Colon (tissue), 2 donors: ENCODE results near the gene FAM185A.
"Not testable (repeated sequence)": the region's sequence is repeated elsewhere in the genome, so short reads cannot be mapped to it uniquely, and the experiment has no call there.

Experiments used
- FAIRE-seq: peaks from 2 replicates; lab custom pipeline; 2012; peaks lifted over from hg19 to GRCh38; lab: Jason Lieb, UNC
- donor health status: control.
- donor health status: control.

The FAM185A gene

DNA sequence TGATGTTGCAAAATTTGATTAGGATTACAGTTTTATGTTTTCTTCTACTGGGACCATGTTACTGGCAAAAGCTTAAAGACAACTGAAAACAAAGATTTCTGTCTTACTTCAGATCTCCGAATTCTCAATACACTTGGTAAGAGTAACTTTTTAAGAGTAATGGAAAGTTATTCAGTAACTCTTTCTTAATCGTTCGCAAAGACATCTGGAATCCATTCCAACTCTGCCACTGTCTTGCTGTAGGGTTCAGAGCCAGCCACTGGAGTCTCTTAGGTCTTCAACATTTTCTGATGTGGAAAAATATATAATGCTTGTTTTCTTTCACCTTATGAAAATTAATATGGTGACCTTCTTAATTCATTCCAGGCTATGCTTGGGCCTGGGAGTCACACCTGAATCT is 29.9 kb downstream of the FAM185A start:
- not testable (repeated sequence) for FAIRE-seq

GRCh38 chr7:102780926-102781325 is 32.1 kb downstream of the FAM185A start:
- not testable (repeated sequence) for FAIRE-seq

DNA sequence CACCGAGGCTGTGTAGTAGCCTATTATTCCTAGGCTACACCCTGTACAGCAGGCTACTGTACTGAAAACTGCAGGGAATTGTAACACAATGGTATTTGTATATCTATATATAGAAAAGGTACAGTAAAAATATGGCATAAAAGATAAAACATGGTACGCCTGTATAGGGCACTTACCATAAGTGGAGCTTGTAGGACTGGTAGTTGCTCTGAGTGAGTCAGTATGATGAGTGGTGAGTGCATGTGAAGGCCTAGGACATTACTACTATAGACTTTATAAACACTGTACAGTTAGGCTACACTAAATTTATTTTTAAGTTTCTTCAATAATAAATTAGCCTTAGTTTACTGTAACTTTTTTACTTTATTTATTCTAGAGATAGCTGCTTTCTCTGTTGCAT is 40.0 kb downstream of the FAM185A start:
- FAIRE-seq: not testable (repeated sequence)

DNA sequence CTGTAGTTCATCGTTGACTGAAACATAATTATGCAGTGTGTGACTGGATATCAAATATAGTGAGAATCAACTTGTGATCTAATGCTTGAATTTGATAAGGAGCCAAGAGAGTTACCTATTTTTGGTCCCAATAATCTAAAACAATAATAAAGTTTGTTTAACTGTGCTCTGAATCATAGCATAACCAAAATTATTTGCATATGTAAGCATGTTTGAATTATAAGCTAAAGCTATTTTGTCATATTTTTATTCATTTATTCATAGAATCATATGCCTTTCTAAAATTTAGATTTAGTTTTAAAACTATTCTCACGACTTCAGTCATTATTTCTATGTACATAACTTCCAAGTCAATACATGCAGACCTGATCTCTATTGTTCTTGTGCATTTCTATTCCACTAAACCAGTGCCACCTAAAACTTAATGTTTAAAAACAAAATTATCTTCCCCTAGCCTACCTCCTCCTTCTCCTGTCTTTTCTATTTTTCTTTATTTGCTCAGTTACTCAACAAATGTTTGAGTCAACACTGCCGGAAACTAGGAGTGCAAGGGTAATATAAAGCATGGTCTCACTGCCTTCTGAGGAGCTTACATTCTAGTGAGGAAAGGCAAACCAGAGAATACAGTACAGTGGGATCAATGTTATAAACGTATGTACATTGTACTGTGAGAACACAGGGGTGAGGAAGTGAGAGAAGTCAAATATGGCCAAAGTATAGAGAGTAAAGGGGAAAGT is 41.7 kb downstream of the FAM185A start:
- FAIRE-seq: not testable (repeated sequence)

- not testable (repeated sequence) for FAIRE-seq
Measured at GRCh38 chr7:102791367-102791766, 42.6 kb downstream of the FAM185A start.

- not testable (repeated sequence) for FAIRE-seq
Measured at GRCh38 chr7:102791831-102792230, 43.0 kb downstream of the FAM185A start.

- not testable (repeated sequence) for FAIRE-seq
Measured at GRCh38 chr7:102794567-102794966, 45.8 kb downstream of the FAM185A start.

- FAIRE-seq: not testable (repeated sequence)
Measured at GRCh38 chr7:102795987-102796595, 47.3 kb downstream of the FAM185A start.

DNA sequence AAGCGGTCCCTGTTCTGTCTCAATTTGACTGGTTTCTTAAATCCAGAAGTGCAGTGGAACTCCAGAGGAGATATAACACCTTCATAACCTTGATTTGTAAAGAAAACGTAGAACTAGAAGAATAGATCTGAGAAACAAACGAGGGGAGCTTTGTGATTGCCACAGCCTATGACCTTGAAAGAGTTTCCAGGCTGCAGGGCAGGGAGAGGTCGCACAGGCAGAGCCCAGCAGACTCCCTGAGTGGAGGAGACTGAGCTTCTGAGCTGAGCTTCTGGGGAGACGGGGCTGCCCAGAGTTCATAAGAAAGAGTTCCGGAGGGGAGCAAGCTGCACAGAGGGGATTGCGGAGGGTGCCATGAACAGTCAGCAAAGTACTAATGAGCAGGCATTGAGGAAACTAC is 57.8 kb downstream of the FAM185A start:
- FAIRE-seq: no peak

DNA sequence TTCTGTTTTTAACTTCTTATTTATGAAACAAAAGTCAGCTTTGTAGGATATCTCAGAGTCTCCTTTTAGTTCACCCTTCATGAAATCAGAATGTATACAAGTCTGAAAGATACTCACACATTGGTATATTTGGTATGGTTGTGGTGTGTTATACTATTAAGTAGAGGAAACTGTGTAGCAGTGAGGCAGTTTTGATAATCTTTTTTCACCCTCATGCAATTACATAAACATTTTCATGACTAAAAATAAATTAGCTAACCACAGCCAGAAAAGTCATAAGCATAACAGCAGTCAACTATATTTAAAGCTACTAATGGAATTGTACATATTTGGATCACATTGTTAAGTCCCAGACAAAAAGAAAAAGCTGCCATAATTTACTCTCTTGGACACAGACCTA is 62.1 kb downstream of the FAM185A start:
- FAIRE-seq: no peak

- FAIRE-seq: no peak
Measured at GRCh38 chr7:102811942-102812678, 63.3 kb downstream of the FAM185A start.

- FAIRE-seq: no peak
Measured at GRCh38 chr7:102813191-102814024, 64.6 kb downstream of the FAM185A start.

- FAIRE-seq: no peak
Measured at GRCh38 chr7:102814025-102814471, 65.2 kb downstream of the FAM185A start.

GRCh38 chr7:102817616-102818573 is 69.1 kb downstream of the FAM185A start:
- FAIRE-seq: no peak

DNA sequence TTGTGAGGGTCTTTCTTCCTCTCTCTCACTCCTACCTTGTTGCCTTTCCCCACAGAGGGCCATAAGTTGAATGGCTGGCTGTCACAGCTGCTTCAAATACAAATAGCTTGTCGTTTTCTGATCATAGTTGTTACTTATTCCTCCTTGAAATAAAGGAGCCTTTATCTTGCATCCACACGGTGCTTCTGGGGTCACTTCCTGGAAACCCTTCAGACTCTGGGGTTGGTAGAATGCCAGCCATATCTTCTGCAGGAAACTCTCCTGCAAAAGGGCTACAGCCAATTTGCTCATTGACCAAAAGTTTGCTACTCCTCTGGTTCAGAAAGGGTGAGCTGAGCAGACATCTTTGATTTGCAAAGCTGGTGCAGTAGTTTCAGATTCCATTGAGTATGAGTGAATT is 70.4 kb downstream of the FAM185A start:
- no peak for FAIRE-seq

DNA sequence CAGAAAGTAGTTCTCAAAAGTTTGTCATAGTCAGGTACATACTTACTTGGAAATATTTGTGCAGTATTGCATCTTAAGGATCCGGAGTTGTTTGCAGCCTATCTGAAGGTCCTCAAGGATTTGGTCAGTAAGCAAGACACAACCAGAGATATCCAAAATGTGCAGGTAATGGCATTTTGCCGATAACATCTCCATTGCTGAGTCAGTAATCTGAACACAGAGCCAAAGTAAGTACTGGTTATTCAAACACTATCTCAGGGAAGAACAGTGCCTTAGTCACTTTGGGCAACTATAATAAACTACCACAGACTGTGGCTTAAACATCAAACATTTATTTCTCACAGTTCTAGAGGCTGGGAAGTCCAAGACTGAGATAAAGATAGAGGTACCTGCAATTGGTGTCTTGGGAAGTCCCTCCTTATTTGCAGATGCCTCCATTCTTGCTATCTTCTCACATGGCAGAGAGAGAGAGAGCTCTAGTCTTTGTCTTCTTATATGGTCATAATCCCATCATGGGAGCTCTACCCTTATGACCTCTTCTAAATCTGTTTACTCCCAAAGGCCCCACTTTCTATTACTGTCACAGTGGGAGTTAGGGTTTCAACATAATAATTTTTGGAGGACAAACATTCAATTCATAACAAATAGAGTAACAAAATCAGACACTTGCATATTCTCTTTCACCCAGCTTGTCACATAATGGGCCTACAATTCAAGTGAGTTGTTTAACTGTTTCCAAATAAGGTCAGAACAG is 73.4 kb downstream of the FAM185A start:
- no peak for FAIRE-seq

- FAIRE-seq: no peak
Measured at GRCh38 chr7:102823390-102824119, 74.8 kb downstream of the FAM185A start.

- FAIRE-seq: no peak
Measured at GRCh38 chr7:102828286-102828685, 79.5 kb downstream of the FAM185A start.

DNA sequence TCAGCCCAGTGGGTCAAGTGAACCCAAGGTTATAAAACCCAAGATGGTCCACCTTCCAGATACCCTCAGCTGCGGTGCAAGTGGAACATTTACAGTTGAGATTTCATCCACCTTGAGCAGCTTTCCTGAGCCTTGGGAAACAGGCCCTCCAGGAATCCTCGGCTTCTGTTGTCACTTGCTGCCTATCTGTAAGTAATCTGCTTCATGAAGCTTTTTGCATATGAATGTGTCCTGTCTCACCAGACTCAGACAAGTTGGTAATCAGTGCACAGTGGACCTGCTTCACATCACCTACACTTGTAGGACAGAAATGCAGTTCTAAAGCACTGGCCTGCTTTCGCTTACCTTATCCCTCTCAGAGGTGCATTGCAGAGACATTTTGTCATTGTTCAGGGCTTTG is 80.3 kb downstream of the FAM185A start:
- FAIRE-seq: no peak
